ENCODE measurements around the gene PHC2. TPM values are rescaled to one million over a fixed set of nuclear protein-coding genes. Genes with fewer than 3 reads are reported as not detected.

Gene PHC2
- total RNA-seq, 1 experiment from 2014 or later: 176 TPM

DNA sequence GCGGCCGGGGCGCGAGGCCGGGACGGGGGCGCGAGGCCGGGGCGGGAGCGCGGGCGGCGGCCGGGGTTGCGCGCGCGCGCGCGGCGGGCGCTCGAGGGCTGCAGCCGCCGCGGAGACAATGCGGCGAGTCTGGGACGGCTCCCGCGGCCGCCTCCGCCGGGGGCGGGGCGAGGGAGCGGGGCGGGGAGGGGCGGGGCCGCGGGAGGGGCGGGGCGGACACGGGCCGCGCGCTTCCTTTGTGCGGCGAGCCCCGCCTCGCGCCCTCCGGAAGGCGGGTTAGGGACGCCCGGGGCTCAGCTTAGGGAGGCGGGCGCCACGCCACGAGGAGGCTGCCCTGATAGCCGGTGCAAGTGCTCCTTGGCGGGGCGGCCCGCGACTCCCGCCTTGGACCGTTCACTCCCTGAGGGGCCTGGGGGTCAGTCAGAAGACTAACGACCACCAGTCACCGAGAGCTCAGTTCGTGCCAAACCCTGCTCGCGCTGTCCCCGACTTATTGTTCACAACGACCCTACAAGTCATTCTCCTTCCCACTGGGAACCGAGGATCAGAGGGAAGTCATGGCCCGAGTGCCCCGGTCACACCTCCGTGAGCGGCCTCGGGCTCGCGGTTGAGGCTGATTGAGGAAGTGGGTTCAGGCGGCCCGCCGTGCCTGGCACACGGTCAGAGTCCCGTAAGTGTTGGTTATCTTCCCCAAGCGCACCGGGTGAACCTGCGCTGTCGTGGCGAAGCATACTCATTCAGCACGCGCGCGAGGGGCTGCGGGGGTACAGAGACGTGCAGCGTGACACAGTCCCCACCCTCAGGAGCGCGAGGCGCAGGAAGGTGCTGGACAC lies 80.9 kb downstream of the PHC2 start:
- H3K4me2 ChIP-seq (ENCODE audit: low read length): peak overlapping the region; percentile 96

More for the DNA sequence above, 80.9 kb downstream of the PHC2 start:
- ChIA-PET CTCF (interaction anchor here (0.6 to 1.1 kb wide), 2 partner anchors 54 to 106 kb away, joined by 3 read pairs; no protein-coding TSS in a partner anchor), RAD21 (ENCODE audit: low non-redundant PET in 1 of 2, low total read pairs in 2 of 2, uncharacterized antibody in 2 of 2, unreplicated experiment in 2 of 2) (interaction anchor here in 1 of 2 experiments (0.6 kb wide), 1 partner anchor 26 kb away, joined by 5 read pairs; no protein-coding TSS in a partner anchor), POLR2A (interaction anchor here (1.0 kb wide), 1 partner anchor 39 kb away, joined by 3 read pairs; no protein-coding TSS in a partner anchor)
- peak overlapping the region; percentile 88 for H3K9ac ChIP-seq (ENCODE audit: low read length)
- ATAC-seq: peak; percentile 81
- H3K27me3 ChIP-seq (ENCODE audit: insufficient read depth, low read length): no peaks in the 10 kb centered on the region
- no peaks in the 10 kb centered on the region for H4K20me1 ChIP-seq (ENCODE audit: insufficient read depth)
- H3K4me3 ChIP-seq (replicated peaks in 1 of 2; ENCODE audit: low read depth in 1 of 2, low read length in 2 of 2): peak overlapping the region; percentile 69 to 70
- TF ChIP-seq SIN3A (IDR thresholded peaks at IDR 0.05; ENCODE audit: low read depth) (peak; percentile 49), CBX3 (IDR thresholded peaks at IDR 0.05; ENCODE audit: low read depth) (0 out of 2 replicates have a peak, but pooled peaks have one; percentile 42), SP1 (IDR thresholded peaks at IDR 0.05; ENCODE audit: low read depth) (peak; percentile 37; the same call in 1 of the 2 replicates), ZFX (IDR thresholded peaks at IDR 0.05) (peak; percentile 81; the same call in 1 of the 2 replicates), ZBTB33 (IDR thresholded peaks at IDR 0.05; ENCODE audit: extremely low read depth, insufficient replicate concordance, low read length) (no peak), JUND (IDR thresholded peaks at IDR 0.05) (peak; percentile 16; the same call in 1 of the 2 replicates), MAX (IDR thresholded peaks at IDR 0.05) (peak; percentile 84), YY1 (IDR thresholded peaks at IDR 0.05; ENCODE audit: extremely low read depth, insufficient replicate concordance, low read depth, low read length) (no peak), EGR1 (IDR thresholded peaks at IDR 0.05; ENCODE audit: low read depth) (0 out of 2 replicates have a peak, but pooled peaks have one; percentile 34), POLR2AphosphoS5 (IDR thresholded peaks at IDR 0.05; ENCODE audit: low read depth, low read length) (peak; percentile 88), FOSL1 (IDR thresholded peaks at IDR 0.05; ENCODE audit: low read depth) (no peak)
- TF ChIP-seq, protein P1, sequence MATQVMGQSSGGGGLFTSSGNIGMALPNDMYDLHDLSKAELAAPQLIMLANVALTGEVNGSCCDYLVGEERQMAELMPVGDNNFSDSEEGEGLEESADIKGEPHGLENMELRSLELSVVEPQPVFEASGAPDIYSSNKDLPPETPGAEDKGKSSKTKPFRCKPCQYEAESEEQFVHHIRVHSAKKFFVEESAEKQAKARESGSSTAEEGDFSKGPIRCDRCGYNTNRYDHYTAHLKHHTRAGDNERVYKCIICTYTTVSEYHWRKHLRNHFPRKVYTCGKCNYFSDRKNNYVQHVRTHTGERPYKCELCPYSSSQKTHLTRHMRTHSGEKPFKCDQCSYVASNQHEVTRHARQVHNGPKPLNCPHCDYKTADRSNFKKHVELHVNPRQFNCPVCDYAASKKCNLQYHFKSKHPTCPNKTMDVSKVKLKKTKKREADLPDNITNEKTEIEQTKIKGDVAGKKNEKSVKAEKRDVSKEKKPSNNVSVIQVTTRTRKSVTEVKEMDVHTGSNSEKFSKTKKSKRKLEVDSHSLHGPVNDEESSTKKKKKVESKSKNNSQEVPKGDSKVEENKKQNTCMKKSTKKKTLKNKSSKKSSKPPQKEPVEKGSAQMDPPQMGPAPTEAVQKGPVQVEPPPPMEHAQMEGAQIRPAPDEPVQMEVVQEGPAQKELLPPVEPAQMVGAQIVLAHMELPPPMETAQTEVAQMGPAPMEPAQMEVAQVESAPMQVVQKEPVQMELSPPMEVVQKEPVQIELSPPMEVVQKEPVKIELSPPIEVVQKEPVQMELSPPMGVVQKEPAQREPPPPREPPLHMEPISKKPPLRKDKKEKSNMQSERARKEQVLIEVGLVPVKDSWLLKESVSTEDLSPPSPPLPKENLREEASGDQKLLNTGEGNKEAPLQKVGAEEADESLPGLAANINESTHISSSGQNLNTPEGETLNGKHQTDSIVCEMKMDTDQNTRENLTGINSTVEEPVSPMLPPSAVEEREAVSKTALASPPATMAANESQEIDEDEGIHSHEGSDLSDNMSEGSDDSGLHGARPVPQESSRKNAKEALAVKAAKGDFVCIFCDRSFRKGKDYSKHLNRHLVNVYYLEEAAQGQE (IDR thresholded peaks at IDR 0.05; ENCODE audit: low read depth): no peak
- no peaks in the 10 kb centered on the region for H3K9me2 ChIP-seq (ENCODE audit: insufficient read depth)
- BruUV-seq (replicated peaks): no TSS peak
- H3K4me1 ChIP-seq (ENCODE audit: control insufficient read depth in 1 of 2, insufficient read depth in 2 of 2, low read length in 2 of 2): peaks cover 25 to 48% of the 10 kb centered on the region in 2 experiments
- H2AFZ ChIP-seq (ENCODE audit: low read depth, low read length, poor library complexity, severe bottlenecking): no peak overlapping the region
- peaks cover 46% of the 10 kb centered on the region for H3K79me2 ChIP-seq (ENCODE audit: insufficient read depth, low read length)
- no peaks in the 10 kb centered on the region for H3K9me3 ChIP-seq (ENCODE audit: control insufficient read depth in 1 of 2, insufficient read depth in 1 of 2, low read depth in 1 of 2, low read length in 2 of 2)
- peaks cover 12 to 22% of the 10 kb centered on the region in 2 experiments; a peak in 3 of 4 replicates for H3K36me3 ChIP-seq (ENCODE audit: control insufficient read depth in 1 of 2, insufficient read depth in 2 of 2, low read length in 2 of 2)
- intact Hi-C loops (cut with micrococcal nuclease): loop anchor here (10.0 kb wide), 2 partner anchors 225 to 255 kb away; no protein-coding TSS in a partner anchor
- peak overlapping the region; percentile 85 for H3K27ac ChIP-seq (ENCODE audit: low read depth, low read length)
- DNase-seq (ENCODE audit: low read depth, low spot score): peak; percentile 68

All from HCT116 (cell line).